Keratinocyte (primary cell): Measurements from ENCODE around the gene METTL1. TPM values are rescaled to one million over a fixed set of nuclear protein-coding genes. Genes with fewer than 3 reads are reported as not detected.

ENCODE experiments used
- DNase-seq: peaks from one replicate; pipeline ENCODE4 v3.0.0-alpha.2; 2011; ENCODE audit warnings: low read depth, missing footprints, low spot score
- FAIRE-seq: peaks from 2 replicates; lab custom pipeline; 2011; peaks lifted over from hg19 to GRCh38; lab: Jason Lieb, UNC
- H2AFZ ChIP-seq: 2 replicates; pipeline ENCODE4 v1.6.0; 2012; ENCODE audit warnings: low read length, control low read depth, inconsistent platforms; ENCODE audit not compliant: control insufficient read depth
- H3K27ac ChIP-seq: 2 replicates; pipeline ENCODE4 v1.5.1; 2011; ENCODE audit warnings: low read length; ENCODE audit not compliant: control insufficient read depth, insufficient read depth
- H3K27me3 ChIP-seq: 3 replicates; pipeline ENCODE4 v1.6.0; 2011; ENCODE audit warnings: low read length; ENCODE audit not compliant: control insufficient read depth, insufficient read depth; ENCODE audit errors: extremely low read depth
- H3K36me3 ChIP-seq, 2 experiments: 2 replicates in 1 of 2; 3 replicates in 1 of 2; pipeline ENCODE4 v1.5.1; 2011; ENCODE audit warnings: low read length in 2 of 2, mild to moderate bottlenecking in 1 of 2; ENCODE audit not compliant: control insufficient read depth in 2 of 2, insufficient read depth in 2 of 2; ENCODE audit errors: extremely low read depth in 1 of 2
- H3K4me1 ChIP-seq: 3 replicates; pipeline ENCODE4 v1.5.1; 2011; ENCODE audit warnings: low read length; ENCODE audit not compliant: control insufficient read depth, insufficient read depth; ENCODE audit errors: extremely low read depth
- H3K4me2 ChIP-seq: 3 replicates; pipeline ENCODE4 v1.6.0; 2011; ENCODE audit warnings: low read depth, low read length; ENCODE audit not compliant: control insufficient read depth, insufficient read depth; ENCODE audit errors: extremely low read depth
- H3K4me3 ChIP-seq, 3 experiments: fragments of 200-600 bp in 1 of 3; sonication (generic) in 1 of 3; 2 replicates in 2 of 3; 3 replicates in 1 of 3; pipeline ENCODE4 v1.5.1; 2011 to 2016; ENCODE audit warnings: low read length in 3 of 3, mild to moderate bottlenecking in 3 of 3, control low read depth in 2 of 3, inconsistent platforms in 1 of 3, low read depth in 1 of 3, mixed read lengths in 1 of 3, mixed run types in 1 of 3, moderate library complexity in 1 of 3; ENCODE audit not compliant: control insufficient read depth in 2 of 3, insufficient read depth in 2 of 3; ENCODE audit errors: extremely low read depth in 1 of 3
- H3K79me2 ChIP-seq: 2 replicates; pipeline ENCODE4 v1.6.0; 2012; ENCODE audit warnings: low read length; ENCODE audit not compliant: control insufficient read depth, insufficient read depth
- H3K9ac ChIP-seq: 3 replicates; pipeline ENCODE4 v1.6.0; 2011; ENCODE audit warnings: low read length; ENCODE audit not compliant: control insufficient read depth, insufficient read depth; ENCODE audit errors: extremely low read depth
- H3K9me1 ChIP-seq: 3 replicates; pipeline ENCODE4 v1.6.0; 2011; ENCODE audit warnings: low read length; ENCODE audit not compliant: control insufficient read depth, insufficient read depth; ENCODE audit errors: extremely low read depth
- H3K9me3 ChIP-seq: 2 replicates; pipeline ENCODE4 v1.5.1; 2012; ENCODE audit warnings: low read depth, low read length; ENCODE audit not compliant: control insufficient read depth
- H4K20me1 ChIP-seq: 3 replicates; pipeline ENCODE4 v1.6.0; 2011; ENCODE audit warnings: low read length; ENCODE audit not compliant: control insufficient read depth, insufficient read depth; ENCODE audit errors: extremely low read depth
- EZH2 ChIP-seq: IDR thresholded peaks from one replicate; pipeline ENCODE4 v1.6.1; 2012; ENCODE audit warnings: inconsistent platforms, mild to moderate bottlenecking, low read length, moderate library complexity
- dilution Hi-C: fragments of 300-500 bp; cut with MboI; formaldehyde crosslinking; loops from one replicate; pipeline ENCODE4 v1.7.0; 2020; ENCODE audit warnings: low sequenced_read_pairs; ENCODE audit not compliant: extremely low pct_ligation_motif_present
- polyA plus RNA-seq, 5 experiments: library from polyadenylated mRNA; depleted of rRNA in 3 of 5; stranded (reverse) in 3 of 5; stranded (forward) in 1 of 5; unstranded in 1 of 5; fragments of >200 nt; gene quantifications; 1 replicate in 1 of 5; 2 replicates in 3 of 5; 3 replicates in 1 of 5; pipeline versions ENCODE4 v1.2.1 to v1.2.3, GENCODE V29; 2011 to 2012; ENCODE audit warnings: missing spikeins in 2 of 5, low read depth in 1 of 5, low replicate concordance in 1 of 5
- TF ChIP-seq, protein P1 (sequence below), 3 experiments: IDR thresholded peaks in 1 of 3; conservative IDR thresholded peaks in 1 of 3; optimal IDR thresholded peaks in 1 of 3; 2 replicates in 2 of 3; 3 replicates in 1 of 3; pipeline versions ENCODE3 to v1.5.1; 2011; ENCODE audit warnings: low read length in 3 of 3, mild to moderate bottlenecking in 3 of 3, moderate library complexity in 2 of 3, control low read depth in 1 of 3, inconsistent platforms in 1 of 3; ENCODE audit not compliant: insufficient read depth in 2 of 3; ENCODE audit errors: extremely low read depth in 1 of 3

Gene METTL1
- polyA plus RNA-seq, 1 donor (not counting 4 experiments of a cell fraction or from before 2014, with no cell fraction given), result 24.5 TPM

DNA sequence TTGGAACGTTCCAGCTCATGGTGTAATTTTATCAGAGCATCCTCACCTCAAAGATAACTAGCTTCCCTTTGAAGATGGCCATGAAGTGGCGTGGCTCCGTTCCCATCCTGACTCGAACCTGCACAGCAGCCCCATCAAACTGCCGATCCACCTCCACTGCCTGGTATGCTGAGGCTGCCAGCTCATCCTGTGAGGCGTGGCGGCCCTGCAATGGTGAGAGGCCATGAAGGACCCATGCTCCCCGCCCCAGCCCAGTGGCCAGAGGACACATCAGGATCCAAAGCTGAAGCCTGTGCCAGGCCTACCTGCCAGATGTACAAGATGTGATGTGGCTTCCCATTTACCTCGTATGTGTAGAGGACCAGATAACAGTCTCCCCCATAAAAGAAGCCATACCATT lies 35.4 kb upstream of the METTL1 start:
- no peak for DNase-seq
- Histone ChIP-seq H3K27ac (no peak overlapping the region), H3K36me3 (peaks cover 3 to 29% of the 10 kb centered on the region in 2 experiments), H3K9me1 (no peaks in the 10 kb centered on the region), H3K9ac (no peak overlapping the region), H3K4me3 (no peak overlapping the region), H4K20me1 (no peaks in the 10 kb centered on the region), H2AFZ (no peak overlapping the region), H3K4me2 (no peak overlapping the region), H3K4me1 (peaks cover 9% of the 10 kb centered on the region), H3K27me3 (no peaks in the 10 kb centered on the region), H3K79me2 (no peaks in the 10 kb centered on the region), H3K9me3 (no peaks in the 10 kb centered on the region)
- FAIRE-seq, result no peak
- TF ChIP-seq EZH2, result no peak
- TF ChIP-seq, protein P1, sequence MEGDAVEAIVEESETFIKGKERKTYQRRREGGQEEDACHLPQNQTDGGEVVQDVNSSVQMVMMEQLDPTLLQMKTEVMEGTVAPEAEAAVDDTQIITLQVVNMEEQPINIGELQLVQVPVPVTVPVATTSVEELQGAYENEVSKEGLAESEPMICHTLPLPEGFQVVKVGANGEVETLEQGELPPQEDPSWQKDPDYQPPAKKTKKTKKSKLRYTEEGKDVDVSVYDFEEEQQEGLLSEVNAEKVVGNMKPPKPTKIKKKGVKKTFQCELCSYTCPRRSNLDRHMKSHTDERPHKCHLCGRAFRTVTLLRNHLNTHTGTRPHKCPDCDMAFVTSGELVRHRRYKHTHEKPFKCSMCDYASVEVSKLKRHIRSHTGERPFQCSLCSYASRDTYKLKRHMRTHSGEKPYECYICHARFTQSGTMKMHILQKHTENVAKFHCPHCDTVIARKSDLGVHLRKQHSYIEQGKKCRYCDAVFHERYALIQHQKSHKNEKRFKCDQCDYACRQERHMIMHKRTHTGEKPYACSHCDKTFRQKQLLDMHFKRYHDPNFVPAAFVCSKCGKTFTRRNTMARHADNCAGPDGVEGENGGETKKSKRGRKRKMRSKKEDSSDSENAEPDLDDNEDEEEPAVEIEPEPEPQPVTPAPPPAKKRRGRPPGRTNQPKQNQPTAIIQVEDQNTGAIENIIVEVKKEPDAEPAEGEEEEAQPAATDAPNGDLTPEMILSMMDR (optimal IDR thresholded peaks at IDR 0.05 in 1 of 3, IDR thresholded peaks at IDR 0.05 in 1 of 3, conservative IDR thresholded peaks at IDR 0.05 in 1 of 3; ENCODE audit: extremely low read depth in 1 of 3, insufficient read depth in 2 of 3, low read length in 3 of 3), result no peak
- dilution Hi-C loops, result no loop called here

DNA sequence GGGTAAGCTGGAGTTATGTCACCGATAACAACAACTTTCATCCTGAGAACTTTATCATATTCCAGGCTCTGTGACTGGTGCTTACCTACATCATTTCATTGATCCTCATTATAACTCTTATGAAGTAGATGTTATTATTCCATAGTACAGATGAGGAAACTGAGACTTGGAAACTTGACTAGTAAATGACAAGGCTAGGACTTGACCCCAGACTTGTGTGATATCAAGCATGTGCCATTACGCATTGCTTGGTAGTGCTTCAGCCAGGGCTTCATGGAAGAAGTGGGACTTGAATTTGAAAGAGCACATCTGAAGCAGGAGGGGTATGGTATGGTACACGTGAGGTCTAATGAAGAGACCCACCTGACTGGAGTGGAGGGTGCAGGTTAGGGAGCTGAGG lies 34.8 kb upstream of the METTL1 start:
- no peak for FAIRE-seq
- Histone ChIP-seq H2AFZ (no peak overlapping the region), H3K79me2 (no peaks in the 10 kb centered on the region), H3K27ac (no peak overlapping the region), H3K27me3 (no peaks in the 10 kb centered on the region), H3K9me3 (no peaks in the 10 kb centered on the region), H3K4me3 (no peak overlapping the region), H3K9me1 (no peaks in the 10 kb centered on the region), H4K20me1 (no peaks in the 10 kb centered on the region), H3K9ac (no peak overlapping the region), H3K36me3 (peaks cover 3 to 31% of the 10 kb centered on the region in 2 experiments), H3K4me2 (no peak overlapping the region), H3K4me1 (peaks cover 9% of the 10 kb centered on the region)
- dilution Hi-C loops, result no loop called here
- DNase-seq, result no peak
- TF ChIP-seq, protein P1 (optimal IDR thresholded peaks at IDR 0.05 in 1 of 3, IDR thresholded peaks at IDR 0.05 in 1 of 3, conservative IDR thresholded peaks at IDR 0.05 in 1 of 3; ENCODE audit: extremely low read depth in 1 of 3, insufficient read depth in 2 of 3, low read length in 3 of 3), result no peak
